SK-N-MC (cell line): ENCODE results near the gene LAMA3.

Source experiments
- EZH2 ChIP-seq: fragments of 200-600 bp; sonication (generic); IDR thresholded peaks from one replicate; pipeline ENCODE4 v1.6.1; 2017; ENCODE audit warnings: antibody characterized with exemption
- POLR2AphosphoS5 ChIP-seq: IDR thresholded peaks from 2 replicates; pipeline ENCODE4 v1.6.1; 2012; ENCODE audit warnings: mild to moderate bottlenecking, low read depth, low read length, borderline replicate concordance

DNA sequence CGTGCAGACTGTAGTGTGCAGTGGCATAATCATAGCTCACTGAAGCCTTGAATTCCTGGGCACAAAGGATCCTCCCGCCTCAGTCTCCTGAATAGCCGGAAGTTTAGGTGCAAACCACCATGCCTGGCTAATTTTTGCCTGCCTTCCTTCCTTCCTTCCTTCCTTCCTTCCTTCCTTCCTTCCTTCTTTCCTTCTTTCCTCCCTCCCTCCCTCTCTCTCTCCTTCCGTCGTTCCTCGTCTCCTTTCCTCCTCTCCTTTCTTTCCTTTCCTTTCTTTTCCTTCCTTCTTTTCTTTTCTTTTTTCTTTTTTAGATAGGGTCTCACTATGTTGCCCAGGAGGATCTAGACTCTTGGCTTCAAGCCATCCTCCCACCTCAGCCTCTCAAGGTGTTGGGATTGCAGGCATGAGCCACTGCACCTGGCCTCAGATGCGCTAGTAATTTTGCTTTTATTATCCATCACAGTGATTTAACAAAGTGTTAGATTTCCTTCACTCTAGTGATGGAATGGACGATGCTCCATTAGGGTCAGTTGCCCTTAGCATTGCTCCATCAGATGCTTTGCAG, 20.0 kb upstream of the LAMA3 start:
- TF ChIP-seq EZH2 (no peak), POLR2AphosphoS5 (no peak)
